Neuronal stem cell (in vitro differentiated cells): ENCODE results near the gene MTERF1.

Experiments
- DNase-seq: peaks from one replicate; pipeline ENCODE4 v3.0.0-alpha.2; 2013; ENCODE audit warnings: low spot score
- H2AFZ ChIP-seq: one replicate; pipeline ENCODE4 v1.6.1; 2013; ENCODE audit warnings: mild to moderate bottlenecking, low read length, inconsistent platforms
- H2AK5ac ChIP-seq: 2 replicates; pipeline ENCODE4 v1.6.1; 2013; ENCODE audit warnings: low read depth, mild to moderate bottlenecking, inconsistent platforms, low read length, moderate library complexity, mixed read lengths
- H2BK120ac ChIP-seq: 2 replicates; pipeline ENCODE4 v1.6.1; 2013; ENCODE audit warnings: low read depth, mild to moderate bottlenecking, inconsistent platforms, low read length, moderate library complexity, mixed read lengths
- H2BK12ac ChIP-seq: one replicate; pipeline ENCODE4 v1.6.1; 2013; ENCODE audit warnings: low read length, inconsistent platforms
- H2BK15ac ChIP-seq: 2 replicates; pipeline ENCODE4 v1.6.1; 2013; ENCODE audit warnings: mild to moderate bottlenecking, low read length, inconsistent platforms, mixed read lengths
- H2BK5ac ChIP-seq: one replicate; pipeline ENCODE4 v1.6.1; 2013; ENCODE audit warnings: inconsistent platforms, mild to moderate bottlenecking, low read length, moderate library complexity
- H3K14ac ChIP-seq: one replicate; pipeline ENCODE4 v1.6.1; 2013; ENCODE audit warnings: low read length, inconsistent platforms
- H3K18ac ChIP-seq: 2 replicates; pipeline ENCODE4 v1.6.1; 2013; ENCODE audit warnings: low read length, inconsistent platforms
- H3K23ac ChIP-seq: 2 replicates; pipeline ENCODE4 v1.6.1; 2013; ENCODE audit warnings: low read depth, mild to moderate bottlenecking, mixed read lengths, low read length, inconsistent platforms; ENCODE audit not compliant: poor library complexity
- H3K27ac ChIP-seq: replicated peaks from 3 replicates; pipeline ENCODE4 v1.5.1; 2013; ENCODE audit warnings: low read length, inconsistent platforms
- H3K27me3 ChIP-seq, 3 experiments: 2 replicates each; pipeline ENCODE4 v1.6.1; 2013; ENCODE audit warnings: low read length in 3 of 3, mild to moderate bottlenecking in 2 of 3, inconsistent platforms in 1 of 3, low read depth in 1 of 3, mixed read lengths in 1 of 3, moderate library complexity in 1 of 3; ENCODE audit not compliant: control insufficient read depth in 3 of 3, insufficient read depth in 3 of 3
- H3K36me3 ChIP-seq, 2 donors: replicated peaks in 1 of 2; 2 replicates each; pipeline ENCODE4 v1.6.1; 2013; ENCODE audit warnings: low read length in 2 of 2; ENCODE audit not compliant: control insufficient read depth in 2 of 2, insufficient read depth in 2 of 2
- H3K4ac ChIP-seq: 2 replicates; pipeline ENCODE4 v1.6.1; 2013; ENCODE audit warnings: inconsistent platforms, mild to moderate bottlenecking, low read length, moderate library complexity
- H3K4me1 ChIP-seq, 2 donors: 1 replicate in 1 of 2; 2 replicates in 1 of 2; pipeline ENCODE4 v1.6.1; 2013; ENCODE audit warnings: low read length in 2 of 2, low read depth in 1 of 2; ENCODE audit not compliant: control insufficient read depth in 2 of 2, insufficient read depth in 1 of 2
- H3K4me2 ChIP-seq: one replicate; pipeline ENCODE4 v1.6.1; 2013; ENCODE audit warnings: mild to moderate bottlenecking, low read length, inconsistent platforms; ENCODE audit not compliant: insufficient read depth, poor library complexity, severe bottlenecking
- H3K4me3 ChIP-seq, 2 donors: 2 replicates each; pipeline ENCODE4 v1.5.1; 2013; ENCODE audit warnings: low read length in 2 of 2, mild to moderate bottlenecking in 2 of 2, inconsistent platforms in 1 of 2, moderate library complexity in 1 of 2
- H3K79me1 ChIP-seq: one replicate; pipeline ENCODE4 v1.6.1; 2013; ENCODE audit warnings: low read depth, mild to moderate bottlenecking, inconsistent platforms, low read length, moderate library complexity
- H3K9ac ChIP-seq: one replicate; pipeline ENCODE4 v1.6.1; 2013; ENCODE audit warnings: mild to moderate bottlenecking, low read depth, low read length, inconsistent platforms; ENCODE audit not compliant: poor library complexity
- H3K9me3 ChIP-seq, 2 donors: replicated peaks in 1 of 2; 2 replicates each; pipeline versions ENCODE3 to v1.6.1; 2013; ENCODE audit warnings: low read length in 2 of 2, mild to moderate bottlenecking in 2 of 2, inconsistent platforms in 1 of 2, low read depth in 1 of 2, mixed read lengths in 1 of 2, moderate library complexity in 1 of 2; ENCODE audit not compliant: control insufficient read depth in 2 of 2, insufficient read depth in 1 of 2
- H4K8ac ChIP-seq: one replicate; pipeline ENCODE4 v1.6.1; 2013; ENCODE audit warnings: low read depth, mild to moderate bottlenecking, inconsistent platforms, low read length, moderate library complexity
- H4K91ac ChIP-seq: one replicate; pipeline ENCODE4 v1.6.1; 2013; ENCODE audit warnings: low read length, low read depth, mild to moderate bottlenecking, inconsistent platforms; ENCODE audit not compliant: poor library complexity
- WGBS, 2 donors: extraction: QIAGEN DNeasy Blood & Tissue Kit; methylation state at CpG; one replicate each; pipeline ENCODE4 v1.1.7; 2013; ENCODE audit warnings: missing lambda C conversion rate in 2 of 2, mixed read lengths in 1 of 2; ENCODE audit not compliant: insufficient read length in 2 of 2, insufficient replicate concordance in 1 of 2; ENCODE audit errors: extremely low coverage in 2 of 2; 5-methylcytosine and 5-hydroxymethylcytosine counted together

The MTERF1 gene

DNA sequence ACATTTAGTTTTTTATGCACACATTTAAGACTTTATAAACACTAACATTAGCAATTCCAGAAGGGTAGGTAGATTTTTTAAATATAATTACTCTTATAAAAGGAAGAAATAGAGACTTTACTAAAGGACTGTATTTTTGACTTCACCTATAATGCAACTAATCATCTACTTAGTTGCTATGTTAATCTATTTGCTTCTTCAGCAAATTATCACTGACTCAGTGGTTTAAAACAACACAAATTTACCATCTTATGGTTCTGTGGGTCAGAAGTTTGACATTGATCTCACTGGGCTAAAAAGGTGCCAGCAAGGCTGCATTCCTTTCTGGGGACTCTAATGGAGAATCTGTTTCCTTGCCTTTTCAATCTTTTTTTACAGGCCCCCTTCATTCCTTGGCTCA lies 7.6 kb downstream of the MTERF1 start:
- no peak overlapping the region for H4K8ac ChIP-seq
- no peak overlapping the region for H2AK5ac ChIP-seq
- H3K9ac ChIP-seq: no peak overlapping the region
- H3K18ac ChIP-seq: no peak overlapping the region
- peaks cover 3 to 74% of the 10 kb centered on the region in 2 donors for H3K36me3 ChIP-seq
- H3K27me3 ChIP-seq: no peaks in the 10 kb centered on the region
- no peak overlapping the region for H2BK120ac ChIP-seq
- no peak overlapping the region for H2AFZ ChIP-seq
- no peak overlapping the region for H3K14ac ChIP-seq
- H2BK12ac ChIP-seq: no peak overlapping the region
- no peak overlapping the region for H4K91ac ChIP-seq
- H3K4me3 ChIP-seq: no peak overlapping the region
- no peak overlapping the region for H2BK5ac ChIP-seq
- no peak for DNase-seq
- no peaks in the 10 kb centered on the region for H3K79me1 ChIP-seq
- no peak overlapping the region for H3K23ac ChIP-seq
- no peak overlapping the region for H2BK15ac ChIP-seq
- no peak overlapping the region for H3K4me2 ChIP-seq
- peaks cover 0 to 15% of the 10 kb centered on the region in 2 donors for H3K9me3 ChIP-seq
- no peak overlapping the region for H3K27ac ChIP-seq
- H3K4me1 ChIP-seq: no peaks in the 10 kb centered on the region
- no peak overlapping the region for H3K4ac ChIP-seq

- Histone ChIP-seq H4K8ac (no peak overlapping the region), H3K18ac (no peak overlapping the region), H3K4me2 (no peak overlapping the region), H2AK5ac (no peak overlapping the region), H4K91ac (no peak overlapping the region), H2AFZ (no peak overlapping the region), H3K36me3 (peaks cover 2 to 69% of the 10 kb centered on the region in 2 donors), H3K4ac (no peak overlapping the region), H3K9ac (no peak overlapping the region), H3K79me1 (no peaks in the 10 kb centered on the region), H2BK120ac (no peak overlapping the region), H2BK12ac (no peak overlapping the region), H3K9me3 (peaks cover 0 to 15% of the 10 kb centered on the region in 2 donors), H2BK15ac (no peak overlapping the region), H3K14ac (no peak overlapping the region), H3K4me3 (no peak overlapping the region), H3K27ac (no peak overlapping the region), H3K23ac (no peak overlapping the region), H3K4me1 (no peaks in the 10 kb centered on the region), H2BK5ac (no peak overlapping the region), H3K27me3 (no peaks in the 10 kb centered on the region)
- no peak for DNase-seq
Measured at GRCh38 chr7:91872069-91872468, 8.4 kb downstream of the MTERF1 start.

DNA sequence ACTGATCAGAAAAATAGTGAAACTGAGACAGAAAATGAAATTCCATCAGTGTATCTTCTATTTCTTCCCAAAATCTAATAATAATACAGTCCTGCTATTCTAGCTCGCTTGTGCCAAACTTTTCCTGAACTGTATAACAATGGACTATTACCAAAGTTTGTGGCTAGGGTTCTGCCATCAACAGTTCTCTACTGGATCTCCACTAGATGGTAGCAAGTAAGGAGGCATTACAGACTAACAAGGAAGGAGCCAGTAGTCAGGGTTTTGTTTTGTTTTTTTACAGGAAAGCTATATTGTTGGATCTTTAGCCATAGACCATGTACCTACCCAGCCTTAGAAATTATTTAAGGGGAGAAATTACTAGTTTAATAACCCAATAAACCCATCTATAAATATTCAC lies 10.8 kb downstream of the MTERF1 start:
- peaks cover 0 to 12% of the 10 kb centered on the region in 2 donors for H3K9me3 ChIP-seq
- no peak overlapping the region for H2AFZ ChIP-seq
- no peak overlapping the region for H3K9ac ChIP-seq
- H4K91ac ChIP-seq: no peak overlapping the region
- no peak overlapping the region for H2BK5ac ChIP-seq
- no peaks in the 10 kb centered on the region for H3K4me1 ChIP-seq
- no peak overlapping the region for H2BK120ac ChIP-seq
- no peak overlapping the region for H3K27ac ChIP-seq
- no peak overlapping the region for H3K18ac ChIP-seq
- no peak overlapping the region for H3K23ac ChIP-seq
- no peak overlapping the region for H4K8ac ChIP-seq
- H2BK15ac ChIP-seq: no peak overlapping the region
- no peaks in the 10 kb centered on the region for H3K27me3 ChIP-seq
- H3K4me2 ChIP-seq: no peak overlapping the region
- no peak overlapping the region for H3K4me3 ChIP-seq
- no peak overlapping the region for H3K14ac ChIP-seq
- no peak overlapping the region for H2AK5ac ChIP-seq
- no peak overlapping the region for H3K4ac ChIP-seq
- H3K36me3 ChIP-seq: peaks cover 2 to 45% of the 10 kb centered on the region in 2 donors
- no peak for DNase-seq
- WGBS, 2 donors: no CpG with 5 or more reads among the region's 1 CpG
- H2BK12ac ChIP-seq: no peak overlapping the region
- H3K79me1 ChIP-seq: no peaks in the 10 kb centered on the region

DNA sequence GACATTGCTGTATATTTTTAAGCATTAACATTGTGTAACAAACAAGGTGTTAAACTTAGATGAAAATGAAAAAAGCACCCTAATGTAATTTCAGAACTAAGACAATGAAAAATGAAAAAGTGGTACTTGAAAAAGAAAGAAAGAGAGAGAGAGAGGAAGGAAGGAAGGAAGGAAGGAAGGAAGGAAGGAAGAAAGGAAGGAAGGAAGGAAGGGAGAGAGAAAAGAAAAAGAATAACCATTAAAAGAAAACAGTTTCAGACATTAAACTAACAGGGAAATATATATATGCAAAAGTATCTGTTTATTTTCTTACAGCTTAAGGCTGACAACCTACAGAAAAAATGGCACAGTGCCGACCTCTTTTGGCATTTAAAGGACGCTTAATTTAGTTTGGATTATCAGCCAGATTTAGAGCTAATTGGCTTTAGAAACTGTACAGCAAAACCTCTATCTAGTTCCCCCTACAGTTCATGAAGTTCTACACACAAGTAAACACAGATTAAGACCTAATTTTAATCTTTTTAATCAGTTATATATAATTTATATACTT lies 13.8 kb downstream of the MTERF1 start:
- Histone ChIP-seq H2BK120ac (no peak overlapping the region), H3K14ac (no peak overlapping the region), H3K9ac (no peak overlapping the region), H3K36me3 (peaks cover 0 to 15% of the 10 kb centered on the region in 2 donors), H3K18ac (no peak overlapping the region), H2BK15ac (no peak overlapping the region), H3K27me3 (no peaks in the 10 kb centered on the region), H2AFZ (no peak overlapping the region), H3K4me1 (no peaks in the 10 kb centered on the region), H2AK5ac (no peak overlapping the region), H2BK12ac (no peak overlapping the region), H3K4me2 (no peak overlapping the region), H3K9me3 (no peaks in the 10 kb centered on the region), H3K79me1 (no peaks in the 10 kb centered on the region), H4K91ac (no peak overlapping the region), H3K27ac (no peak overlapping the region), H4K8ac (no peak overlapping the region), H2BK5ac (no peak overlapping the region), H3K4ac (no peak overlapping the region), H3K4me3 (no peak overlapping the region), H3K23ac (no peak overlapping the region)
- no peak for DNase-seq
- no CpG with 5 or more reads among the region's 2 CpGs for WGBS, 2 donors
